ENCODE data around the gene DGKZ. TPM values are rescaled to one million over a fixed set of nuclear protein-coding genes. Genes with fewer than 3 reads are reported as not detected.

The DGKZ gene
- total and polyA plus RNA-seq, 2 of the 13 experiments (the other 11 are each of a cell fraction or from before 2014, with no cell fraction given) = 15.8 to 20.7 TPM

- no peak for TF ChIP-seq ZBTB34 (CRISPR knock-in tag; IDR thresholded peaks at IDR 0.05)
- no peak for TF ChIP-seq GTF3A (CRISPR knock-in tag; conservative IDR thresholded peaks at IDR 0.05)
- no peak for TF ChIP-seq HHEX (CRISPR knock-in tag; IDR thresholded peaks at IDR 0.05)
- TF ChIP-seq ZNF775 (CRISPR knock-in tag; IDR thresholded peaks at IDR 0.05; ENCODE audit: borderline replicate concordance) = no peak
- TF ChIP-seq CAMTA2 (CRISPR knock-in tag; IDR thresholded peaks at IDR 0.05; ENCODE audit: borderline replicate concordance) = 0 out of 2 replicates have a peak, but pooled peaks have one; percentile 64
- 0 out of 2 replicates have a peak, but pooled peaks have one; percentile 40 for TF ChIP-seq MEIS1 (CRISPR knock-in tag; IDR thresholded peaks at IDR 0.05; ENCODE audit: borderline replicate concordance)
Measured at GRCh38 chr11:46347637-46348311, 511 bp downstream of the DGKZ start (continued).

GRCh38 chr11:46348566-46349401 is 1.5 kb downstream of the DGKZ start:
- intact Hi-C loops (cut with micrococcal nuclease; ENCODE audit: unreplicated experiment) (no loop called here), in situ Hi-C loops (cut with HindIII; ENCODE audit: extremely low pct_ligation_motif_present, low pct_unique_long_range_greater_than_20kb) (no loop called here)
- DNase-seq (ENCODE audit: low spot score) = no peak
- Histone ChIP-seq H2AFZ (ENCODE audit: low read length) (no peak overlapping the region), H3K36me3 (replicated peaks in 1 of 2; ENCODE audit: control insufficient read depth in 1 of 2, insufficient read depth in 2 of 2, low read length in 2 of 2) (0 out of 5 replicates have a peak, but pooled peaks cover 0 to 4% of the 10 kb centered on the region in 2 experiments), H3K27me3 (ENCODE audit: control insufficient read depth in 1 of 2, insufficient read depth in 2 of 2, low read length in 2 of 2) (peaks cover 0 to 9% of the 10 kb centered on the region in 2 experiments; a peak in 3 of 5 replicates), H4K20me1 (ENCODE audit: insufficient read depth, low read length) (no peaks in the 10 kb centered on the region), H3K9me3 (ENCODE audit: low read length) (no peaks in the 10 kb centered on the region), H3K9ac (ENCODE audit: insufficient read depth, low read depth, low read length) (peak overlapping the region; percentile 73), H3K4me3 (replicated peaks in 1 of 3; ENCODE audit: insufficient read depth in 1 of 3, low read depth in 2 of 3, low read length in 3 of 3) (peak overlapping the region; percentile 73 to 99 (median 88); a peak in 5 of 6 replicates), H3K4me1 (ENCODE audit: insufficient read depth, low read length) (peaks cover 60% of the 10 kb centered on the region), H3K79me2 (ENCODE audit: insufficient read depth, low read length) (peaks cover 10% of the 10 kb centered on the region), H3K27ac (ENCODE audit: extremely low read length, insufficient read depth, low read length) (no peak overlapping the region), H3K4me2 (ENCODE audit: low read depth, low read length) (peak overlapping the region; percentile 94)
- no TSS peak for BruUV-seq (replicated peaks)
- ChIA-PET POLR2A (interaction anchor here (1.4 to 1.9 kb wide), 2 partner anchors 31 to 106 kb away, joined by 4 to 5 read pairs; no protein-coding TSS in a partner anchor), CTCF (ENCODE audit: low intra/inter-chr PET ratio, low total read pairs) (no interaction called here)
- peak; percentile 17 for ATAC-seq
- FAIRE-seq = no peak
- WGBS (ENCODE audit: low lambda C conversion rate) = 77% methylated on average over 10 of the region's 18 CpGs
- TF ChIP-seq MAX (IDR thresholded peaks at IDR 0.05) (no peak), ZNF138 (CRISPR knock-in tag; IDR thresholded peaks at IDR 0.05; ENCODE audit: low read depth) (0 out of 2 replicates have a peak, but pooled peaks have one; percentile 6), ZNF784 (CRISPR knock-in tag; IDR thresholded peaks at IDR 0.05; ENCODE audit: borderline replicate concordance) (0 out of 2 replicates have a peak, but pooled peaks have one; percentile 35), NRL (CRISPR knock-in tag; IDR thresholded peaks at IDR 0.05; ENCODE audit: borderline replicate concordance) (0 out of 2 replicates have a peak, but pooled peaks have one; percentile 12), SRSF1 (optimal IDR thresholded peaks at IDR 0.05; ENCODE audit: low read depth, low read length) (no peak), NAIF1 (CRISPR knock-in tag; IDR thresholded peaks at IDR 0.05; ENCODE audit: borderline replicate concordance) (no peak), ZNF572 (CRISPR knock-in tag; IDR thresholded peaks at IDR 0.05) (0 out of 2 replicates have a peak, but pooled peaks have one; percentile 44), MAZ (IDR thresholded peaks at IDR 0.05; ENCODE audit: borderline replicate concordance, low read depth, low read length) (no peak), MAZ (CRISPR knock-in tag; IDR thresholded peaks at IDR 0.05; ENCODE audit: low read depth) (0 out of 2 replicates have a peak, but pooled peaks have one; percentile 21)

Data from HepG2 (cell line).